Prostate gland (tissue), 2 donors: ENCODE results near the gene NPNT. TPM values are rescaled to one million over a fixed set of nuclear protein-coding genes. Genes with fewer than 3 reads are reported as not detected.

Experiments used
- DNase-seq: peaks from one replicate; pipeline ENCODE4 v3.0.0-alpha.2; 2019; ENCODE audit warnings: low spot score
- H3K27ac ChIP-seq, 2 donors: fragments of 200-600 bp; sonication (generic); 2 replicates each; pipeline ENCODE4 v1.5.1; 2017 to 2019
- H3K27me3 ChIP-seq: fragments of 200-600 bp; sonication (generic); replicated peaks from 2 replicates; pipeline ENCODE4 v1.5.1; 2019; ENCODE audit not compliant: insufficient read depth
- H3K36me3 ChIP-seq, 2 donors: fragments of 200-600 bp; sonication (generic); 1 replicate in 1 of 2; 2 replicates in 1 of 2; pipeline versions ENCODE4 v1.5.1 to v1.8.1; 2017 to 2019
- H3K4me1 ChIP-seq: fragments of 200-600 bp; sonication (generic); replicated peaks from 2 replicates; pipeline ENCODE4 v1.5.1; 2019
- H3K4me3 ChIP-seq, 2 donors: fragments of 200-600 bp; sonication (generic); 2 replicates each; pipeline ENCODE4 v1.5.1; 2017 to 2019
- H3K9me3 ChIP-seq: fragments of 200-600 bp; sonication (generic); 2 replicates; pipeline ENCODE4 v1.5.1; 2017
- CTCF ChIP-seq, 4 experiments: fragments of 200-600 bp in 2 of 4; fragments of 450-650 bp in 2 of 4; sonication (generic) in 2 of 4; IDR thresholded peaks; 1 replicate in 3 of 4; 2 replicates in 1 of 4; pipeline ENCODE4 v1.5.1; 2016 to 2019; ENCODE audit warnings: antibody characterized with exemption in 4 of 4, mild to moderate bottlenecking in 2 of 4, moderate library complexity in 2 of 4
- POLR2A ChIP-seq: fragments of 450-650 bp; IDR thresholded peaks from one replicate; pipeline ENCODE4 v1.6.1; 2016; ENCODE audit warnings: antibody characterized with exemption, mild to moderate bottlenecking
- POLR2AphosphoS5 ChIP-seq: sonication (generic); formaldehyde crosslinking; IDR thresholded peaks from one replicate; pipeline ENCODE4 v1.6.1; 2017; ENCODE audit warnings: antibody characterized with exemption
- whole genome bisulfite sequencing: methylation state at CpG from one replicate; pipeline ENCODE4 v1.1.5; 2018; 5-methylcytosine and 5-hydroxymethylcytosine counted together
- intact Hi-C: fragments of 100-400 bp; cut with DNase I; formaldehyde crosslinking; loops from one replicate; pipeline ENCODE4 v1.14.2; 2022
- total RNA-seq, 2 donors: library from RNA; depleted of rRNA; stranded (reverse); fragments of >200 nt; gene quantifications; one replicate each; pipeline ENCODE4 v1.1.0, GENCODE V29; 2016

NPNT gene
- total RNA-seq, 2 donors from 2014 or later: 25.2 to 53.0 TPM

- H3K36me3 ChIP-seq: no peaks in the 10 kb centered on the region
These were observed 17.4 kb downstream of the NPNT start for GRCh38 chr4:105912633-105913032.

GRCh38 chr4:105917171-105917685, 22.0 kb downstream of the NPNT start:
- Histone ChIP-seq H3K27me3 (no peaks in the 10 kb centered on the region), H3K36me3 (no peaks in the 10 kb centered on the region), H3K4me1 (no peaks in the 10 kb centered on the region), H3K27ac (no peak overlapping the region), H3K9me3 (no peaks in the 10 kb centered on the region), H3K4me3 (no peak overlapping the region)
- TF ChIP-seq POLR2AphosphoS5 (no peak), CTCF (IDR thresholded peaks at IDR 0.05) (no peak)
- intact Hi-C loops: no loop called here
- DNase-seq: no peak
- 90% methylated on average over 3 of the region's 3 CpGs for WGBS

More at GRCh38 chr4:105912633-105913032, 17.4 kb downstream of the NPNT start:
- Histone ChIP-seq H3K9me3 (no peaks in the 10 kb centered on the region), H3K4me3 (no peak overlapping the region), H3K27me3 (no peaks in the 10 kb centered on the region), H3K27ac (peak overlapping the region; percentile 9 to 19), H3K4me1 (no peaks in the 10 kb centered on the region)
- TF ChIP-seq CTCF (IDR thresholded peaks at IDR 0.05) (no peak), POLR2A (no peak), POLR2AphosphoS5 (peak; percentile 33)
- intact Hi-C loops: no loop called here
- 74% methylated on average over 6 of the region's 6 CpGs for WGBS
- DNase-seq: no peak

GRCh38 chr4:105921301-105921700, 26.0 kb downstream of the NPNT start:
- DNase-seq: no peak
- TF ChIP-seq CTCF (IDR thresholded peaks at IDR 0.05) (no peak), POLR2A (no peak), POLR2AphosphoS5 (no peak)
- no peak overlapping the region for H3K4me3 ChIP-seq
- no peaks in the 10 kb centered on the region for H3K4me1 ChIP-seq
- H3K36me3 ChIP-seq: no peaks in the 10 kb centered on the region
- H3K9me3 ChIP-seq: no peaks in the 10 kb centered on the region
- no peak overlapping the region for H3K27ac ChIP-seq
- no peaks in the 10 kb centered on the region for H3K27me3 ChIP-seq
- intact Hi-C loops: no loop called here

- Histone ChIP-seq H3K27ac (peak overlapping the region; percentile 2 to 11), H3K4me1 (no peaks in the 10 kb centered on the region), H3K36me3 (no peaks in the 10 kb centered on the region), H3K27me3 (no peaks in the 10 kb centered on the region), H3K4me3 (no peak overlapping the region), H3K9me3 (no peaks in the 10 kb centered on the region)
- no peak for TF ChIP-seq POLR2A
- peak; percentile 22 for TF ChIP-seq POLR2AphosphoS5
- no peak for TF ChIP-seq CTCF (IDR thresholded peaks at IDR 0.05)
- DNase-seq: no peak
- intact Hi-C loops: no loop called here
- 28% methylated on average over 7 of the region's 7 CpGs for WGBS
These were observed 28.4 kb downstream of the NPNT start for GRCh38 chr4:105923497-105924238.

GRCh38 chr4:105924341-105924740, 29.1 kb downstream of the NPNT start:
- no peak overlapping the region for H3K4me3 ChIP-seq
- DNase-seq: no peak
- intact Hi-C loops: no loop called here
- H3K4me1 ChIP-seq: no peaks in the 10 kb centered on the region
- no peaks in the 10 kb centered on the region for H3K9me3 ChIP-seq
- 34% methylated on average over 1 of the region's 1 CpG for WGBS
- no peaks in the 10 kb centered on the region for H3K36me3 ChIP-seq
- TF ChIP-seq POLR2AphosphoS5 (no peak), CTCF (IDR thresholded peaks at IDR 0.05) (no peak)
- H3K27me3 ChIP-seq: no peaks in the 10 kb centered on the region
- peak overlapping the region in 1 of 2 donors; percentile 11 for H3K27ac ChIP-seq
